GM15510 (cell line): ENCODE data around the gene ST8SIA6.

Experiments used
- POLR2A ChIP-seq: IDR thresholded peaks from 3 replicates; pipeline ENCODE4 v1.6.1; 2011; ENCODE audit warnings: borderline replicate concordance; ENCODE audit not compliant: insufficient read length; ENCODE audit errors: extremely low read depth

ST8SIA6 gene

DNA sequence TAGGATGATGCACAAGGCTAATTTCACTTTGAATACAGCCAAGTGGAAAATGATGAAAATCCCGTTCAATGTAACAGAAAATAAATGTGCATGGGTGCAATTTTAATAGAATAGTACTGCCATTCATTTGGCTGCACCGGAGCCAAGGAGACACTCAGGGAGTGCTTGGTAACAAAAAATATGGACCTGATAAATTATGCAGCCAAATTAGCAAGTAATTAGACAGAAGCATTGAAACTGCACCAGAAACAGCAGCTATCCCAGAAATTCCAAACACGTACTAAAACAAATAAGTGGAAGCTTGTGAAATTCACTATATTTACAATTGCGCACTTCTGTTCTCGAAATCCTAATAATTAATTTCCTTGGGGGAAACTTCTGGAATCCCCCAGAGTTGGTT, 31.5 kb downstream of the ST8SIA6 start:
- TF ChIP-seq POLR2A = no peak

DNA sequence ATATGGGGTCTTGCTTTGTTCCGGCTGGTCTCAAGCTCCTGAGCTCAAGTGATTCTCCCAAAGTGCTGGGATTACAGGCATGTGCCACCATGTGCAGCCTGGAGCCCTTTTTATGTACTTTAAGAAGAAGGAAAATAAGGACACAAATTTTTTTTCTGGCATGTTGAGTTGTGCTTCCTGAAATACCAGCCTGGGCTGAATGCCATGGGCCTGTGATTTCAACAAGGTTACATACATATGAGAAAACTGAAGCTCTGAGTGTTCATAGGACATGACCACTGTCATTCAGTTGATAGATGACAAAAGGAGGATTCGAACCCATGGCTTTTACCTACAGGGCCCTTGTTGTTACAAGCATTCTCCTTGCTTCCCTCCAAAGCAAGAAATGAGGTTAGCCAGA, 36.1 kb downstream of the ST8SIA6 start:
- TF ChIP-seq POLR2A = no peak

DNA sequence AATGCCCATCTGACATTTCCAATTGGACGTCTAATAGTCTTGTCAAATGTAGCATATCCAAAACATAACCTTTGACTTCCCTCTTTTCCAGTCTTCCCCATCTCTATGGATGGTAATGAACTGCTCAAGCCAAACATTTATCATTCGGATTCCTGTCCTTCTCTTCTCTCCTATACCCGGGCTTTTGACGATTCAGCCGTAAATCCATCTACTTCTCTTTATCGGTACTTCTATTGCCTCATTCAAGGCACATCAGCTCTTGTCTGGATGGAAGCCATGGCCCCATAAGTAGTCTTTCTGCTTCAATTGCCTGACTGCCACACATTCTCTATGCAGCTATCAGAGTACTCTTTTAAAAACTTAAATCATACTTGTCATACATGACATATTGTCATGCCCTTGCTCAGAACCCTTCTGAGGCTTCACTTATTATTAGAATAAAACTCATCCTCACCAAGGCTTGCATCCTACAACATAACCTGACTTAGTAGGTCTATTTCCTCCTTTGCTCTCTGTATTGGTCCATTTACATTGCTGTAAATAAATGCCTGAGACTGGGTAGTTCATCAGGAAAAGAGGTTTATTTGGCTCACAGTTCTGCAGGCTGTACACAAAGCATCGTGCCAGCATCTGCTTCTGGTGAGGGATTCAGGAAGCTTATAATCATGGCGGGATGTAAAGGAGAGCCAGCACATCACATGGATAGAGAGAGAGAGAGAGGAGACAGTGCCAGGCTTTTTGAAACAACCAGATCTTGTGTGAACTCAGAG, 37.8 kb downstream of the ST8SIA6 start:
- no peak for TF ChIP-seq POLR2A

DNA sequence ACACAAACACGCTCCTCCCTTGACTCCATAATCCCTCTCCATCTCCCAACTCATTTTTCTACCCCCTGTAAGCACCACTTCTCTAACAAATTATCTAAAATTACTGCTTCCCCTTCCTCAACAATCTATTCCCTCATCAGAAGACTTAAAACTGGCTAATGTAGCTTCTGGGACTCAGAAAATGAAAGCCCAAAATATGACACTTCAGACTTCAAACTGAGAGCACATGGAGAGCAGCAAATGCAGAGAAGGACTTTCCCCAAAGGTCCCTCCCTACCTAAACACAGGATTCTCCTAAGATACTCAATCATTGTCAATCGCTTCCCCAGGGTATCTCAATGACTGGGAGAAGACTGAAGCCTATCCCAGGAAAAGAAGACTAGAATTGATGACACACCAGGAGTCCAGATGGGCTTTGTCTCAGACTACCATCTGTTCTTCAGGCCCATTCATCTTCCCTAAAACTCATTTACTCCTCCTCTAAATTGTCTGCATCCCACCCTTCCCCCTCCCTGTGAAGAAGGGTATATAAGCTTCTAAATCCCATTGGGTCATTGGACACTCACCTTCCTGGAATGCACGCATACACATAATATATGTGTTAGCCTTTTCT, 39.2 kb downstream of the ST8SIA6 start:
- no peak for TF ChIP-seq POLR2A

DNA sequence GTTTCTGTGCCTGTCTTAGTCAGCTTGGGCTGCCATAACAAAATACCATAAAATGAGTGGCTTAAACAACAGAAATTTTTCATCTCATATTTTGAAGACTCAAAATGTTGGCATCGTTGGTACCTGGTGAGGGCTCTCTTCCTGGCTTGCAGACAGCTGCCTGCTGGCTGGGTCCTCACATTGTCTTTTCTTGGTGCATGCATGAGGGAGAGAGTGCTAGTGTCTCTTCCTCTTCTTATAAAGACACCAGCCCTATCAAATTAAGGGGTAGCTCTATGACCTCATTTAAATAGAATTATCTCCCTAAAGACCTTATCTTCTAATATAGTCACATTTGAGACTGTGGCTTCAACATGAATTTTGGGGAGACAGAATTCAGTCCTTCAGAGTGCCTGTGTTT, 39.9 kb downstream of the ST8SIA6 start:
- TF ChIP-seq POLR2A = no peak

- no peak for TF ChIP-seq POLR2A
Measured at GRCh38 chr10:17413876-17414275, 40.5 kb downstream of the ST8SIA6 start.

DNA sequence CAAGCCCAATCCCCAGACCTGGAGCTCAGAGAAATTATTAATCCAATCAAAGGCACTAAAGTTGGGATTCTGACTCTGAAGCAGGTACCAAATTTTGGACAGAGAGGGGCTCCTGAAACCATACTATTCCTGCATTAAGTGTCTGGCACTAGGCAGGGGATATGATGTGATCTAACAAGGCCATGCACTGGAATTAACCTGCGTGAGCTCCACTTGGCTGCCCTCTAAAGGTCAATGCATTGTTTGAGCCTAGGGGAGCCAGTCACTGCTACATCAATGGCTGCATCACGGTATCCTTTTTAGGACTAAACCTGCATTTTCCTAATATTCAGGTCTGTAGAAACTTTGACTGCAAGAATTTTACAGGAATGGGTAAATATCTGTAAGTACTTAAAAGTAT, 42.1 kb downstream of the ST8SIA6 start:
- TF ChIP-seq POLR2A = no peak

DNA sequence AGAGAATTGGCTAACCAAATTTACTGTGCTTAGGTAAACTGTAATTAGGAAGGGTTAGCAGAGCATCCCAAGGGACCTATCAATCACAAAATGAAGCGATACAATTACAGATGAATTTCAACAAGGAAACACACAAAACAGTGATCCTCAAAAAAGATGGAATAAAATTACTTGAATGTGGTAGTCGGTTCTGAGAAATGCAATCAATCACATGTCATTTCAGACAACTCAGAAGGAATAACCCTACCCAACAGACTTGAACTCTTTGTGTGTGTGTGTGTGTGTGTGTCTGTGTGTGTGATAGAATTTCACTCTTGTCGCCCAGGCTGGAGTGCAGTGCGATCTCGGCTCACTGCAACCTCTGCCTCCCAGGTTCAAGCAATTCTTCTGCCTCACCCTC, 43.5 kb downstream of the ST8SIA6 start:
- no peak for TF ChIP-seq POLR2A

- TF ChIP-seq POLR2A = no peak
Measured at GRCh38 chr10:17409170-17409733, 45.1 kb downstream of the ST8SIA6 start.

DNA sequence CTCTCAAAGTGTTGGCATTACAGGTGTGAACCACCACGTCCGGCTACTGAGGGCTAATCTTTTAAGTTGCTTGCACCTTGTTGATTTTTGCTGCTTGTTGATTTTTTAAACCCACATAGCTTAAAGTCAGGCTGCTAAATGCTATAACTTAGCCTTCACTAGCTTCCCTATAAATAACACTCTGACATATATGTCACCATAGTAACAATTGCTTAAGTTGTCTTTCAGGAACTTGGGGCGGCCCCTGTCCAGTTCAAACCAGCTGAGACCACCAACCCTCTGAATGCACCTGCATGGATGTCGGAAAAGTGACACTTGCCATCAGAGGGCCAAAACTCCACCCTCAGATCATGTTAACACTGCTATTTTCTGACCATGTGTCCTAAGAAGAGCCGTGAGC, 47.3 kb downstream of the ST8SIA6 start:
- TF ChIP-seq POLR2A = no peak

DNA sequence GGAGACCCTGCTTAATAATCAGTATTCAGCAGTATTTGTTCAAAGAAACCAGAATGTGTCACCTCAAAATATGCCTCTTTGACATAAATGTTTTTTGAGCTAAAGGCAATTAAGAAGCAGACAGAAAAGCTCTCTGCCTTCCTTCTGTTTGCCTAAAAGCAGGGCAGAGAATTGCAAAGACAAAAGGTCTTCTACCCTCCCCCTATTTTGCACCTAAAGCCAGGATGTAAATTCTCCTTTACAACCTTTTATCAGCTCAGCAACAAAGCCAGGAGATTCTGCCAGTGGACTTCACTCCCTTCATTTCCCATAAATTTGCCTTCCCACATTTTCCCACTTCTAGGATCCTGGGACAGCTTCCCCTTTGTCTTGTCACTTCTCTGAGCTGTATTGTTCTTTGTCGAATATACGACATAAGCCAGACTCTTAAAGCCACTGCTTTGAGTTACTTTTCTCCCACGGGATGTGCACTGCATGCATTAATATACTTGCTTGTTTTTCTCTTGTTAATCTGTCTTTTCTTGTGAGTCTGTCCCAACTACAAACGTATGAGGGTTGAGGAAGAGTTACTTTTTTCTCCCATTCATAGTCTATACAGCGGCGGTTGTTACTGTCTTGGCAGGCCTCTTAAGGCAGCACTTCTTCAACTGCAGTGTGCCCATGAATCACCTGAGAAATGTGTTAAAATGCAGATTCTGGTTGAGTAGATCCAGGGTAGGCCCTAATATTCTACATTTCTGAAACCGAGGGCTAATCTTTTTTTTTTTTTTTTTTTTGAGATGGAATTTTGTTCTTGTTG, 48.2 kb downstream of the ST8SIA6 start:
- TF ChIP-seq POLR2A = no peak

GRCh38 chr10:17403161-17403560, 51.2 kb downstream of the ST8SIA6 start:
- no peak for TF ChIP-seq POLR2A

GRCh38 chr10:17396004-17396403, 58.4 kb downstream of the ST8SIA6 start:
- TF ChIP-seq POLR2A = no peak

- TF ChIP-seq POLR2A = no peak
Measured at GRCh38 chr10:17394854-17395253, 59.5 kb downstream of the ST8SIA6 start.

DNA sequence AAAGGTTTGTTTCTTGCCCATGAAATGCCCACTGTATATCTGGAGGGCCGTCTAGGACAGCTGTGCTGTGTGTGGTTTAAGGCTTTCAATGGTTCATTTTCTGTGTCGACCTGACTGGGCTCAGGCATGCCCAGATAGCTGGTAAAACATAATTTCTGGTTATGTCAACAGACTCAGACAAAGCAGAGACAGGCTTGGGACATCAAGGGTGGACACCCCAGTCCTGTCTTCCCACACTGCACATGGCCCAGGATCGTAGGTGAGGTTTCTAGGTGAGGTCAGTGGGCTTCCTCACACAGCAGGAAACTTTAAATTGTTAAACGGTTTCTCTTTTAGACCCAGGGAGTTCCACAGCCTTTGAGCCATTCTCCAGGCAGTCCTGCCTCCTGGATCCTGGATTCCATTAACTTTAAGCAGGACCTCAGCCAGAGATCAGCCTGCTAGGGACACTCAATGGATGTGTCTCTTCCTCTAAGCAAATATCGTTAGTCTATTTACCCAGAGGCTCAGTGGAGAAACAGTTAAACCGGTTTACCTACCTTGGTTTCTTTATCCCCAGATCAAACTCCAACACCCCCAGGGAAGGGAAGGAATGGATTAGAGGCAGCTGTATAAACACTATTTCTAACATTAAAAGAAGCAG, 66.4 kb downstream of the ST8SIA6 start:
- no peak for TF ChIP-seq POLR2A
